ENCODE data around the gene CCDC71.

CCDC71 gene

DNA sequence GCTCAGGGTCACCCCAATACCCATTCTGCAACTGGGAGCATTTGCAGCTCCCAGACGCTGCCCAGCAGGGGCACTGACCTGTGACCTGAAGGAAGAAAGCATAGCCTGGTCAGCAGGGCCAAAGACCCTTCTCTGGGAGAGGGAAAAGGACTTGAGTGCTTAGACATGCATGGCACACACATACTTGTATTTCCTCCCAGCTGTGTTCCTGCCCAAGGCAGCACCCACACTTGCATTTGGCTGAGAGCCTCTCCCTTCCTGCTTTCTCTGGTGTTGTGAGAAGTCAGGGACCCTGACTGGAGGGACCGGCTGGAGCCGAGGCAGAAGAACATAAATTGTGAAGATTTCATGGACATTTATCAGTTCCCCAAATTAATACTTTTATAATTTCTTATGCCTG lies 26.1 kb downstream of the CCDC71 start:
- Histone ChIP-seq H3K4me3 (IDR thresholded peaks at IDR 0.05; ENCODE audit: insufficient read depth, low read depth, low read length) (no peak overlapping the region), H3K9ac (no peak overlapping the region), H4K20me1 (ENCODE audit: insufficient read depth) (no peaks in the 10 kb centered on the region), H3K27me3 (ENCODE audit: insufficient read depth, low read depth) (no peaks in the 10 kb centered on the region), H3K36me3 (ENCODE audit: insufficient read depth) (no peaks in the 10 kb centered on the region), H3K79me2 (ENCODE audit: insufficient read depth, low read depth) (no peaks in the 10 kb centered on the region), H3K4me2 (no peak overlapping the region), H3K27ac (no peak overlapping the region), H3K4me1 (ENCODE audit: low read depth, poor library complexity, severe bottlenecking) (no peaks in the 10 kb centered on the region), H2AFZ (ENCODE audit: low read depth) (no peak overlapping the region)
- TF ChIP-seq, protein P1, sequence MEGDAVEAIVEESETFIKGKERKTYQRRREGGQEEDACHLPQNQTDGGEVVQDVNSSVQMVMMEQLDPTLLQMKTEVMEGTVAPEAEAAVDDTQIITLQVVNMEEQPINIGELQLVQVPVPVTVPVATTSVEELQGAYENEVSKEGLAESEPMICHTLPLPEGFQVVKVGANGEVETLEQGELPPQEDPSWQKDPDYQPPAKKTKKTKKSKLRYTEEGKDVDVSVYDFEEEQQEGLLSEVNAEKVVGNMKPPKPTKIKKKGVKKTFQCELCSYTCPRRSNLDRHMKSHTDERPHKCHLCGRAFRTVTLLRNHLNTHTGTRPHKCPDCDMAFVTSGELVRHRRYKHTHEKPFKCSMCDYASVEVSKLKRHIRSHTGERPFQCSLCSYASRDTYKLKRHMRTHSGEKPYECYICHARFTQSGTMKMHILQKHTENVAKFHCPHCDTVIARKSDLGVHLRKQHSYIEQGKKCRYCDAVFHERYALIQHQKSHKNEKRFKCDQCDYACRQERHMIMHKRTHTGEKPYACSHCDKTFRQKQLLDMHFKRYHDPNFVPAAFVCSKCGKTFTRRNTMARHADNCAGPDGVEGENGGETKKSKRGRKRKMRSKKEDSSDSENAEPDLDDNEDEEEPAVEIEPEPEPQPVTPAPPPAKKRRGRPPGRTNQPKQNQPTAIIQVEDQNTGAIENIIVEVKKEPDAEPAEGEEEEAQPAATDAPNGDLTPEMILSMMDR (conservative IDR thresholded peaks at IDR 0.05; ENCODE audit: low read depth, low read length), result no peak

- Histone ChIP-seq H2AFZ (ENCODE audit: low read depth) (no peak overlapping the region), H3K27ac (no peak overlapping the region), H3K9ac (no peak overlapping the region), H3K79me2 (ENCODE audit: insufficient read depth, low read depth) (no peaks in the 10 kb centered on the region), H3K4me1 (ENCODE audit: low read depth, poor library complexity, severe bottlenecking) (no peaks in the 10 kb centered on the region), H3K36me3 (ENCODE audit: insufficient read depth) (no peaks in the 10 kb centered on the region), H3K4me3 (IDR thresholded peaks at IDR 0.05; ENCODE audit: insufficient read depth, low read depth, low read length) (no peak overlapping the region), H4K20me1 (ENCODE audit: insufficient read depth) (no peaks in the 10 kb centered on the region), H3K27me3 (ENCODE audit: insufficient read depth, low read depth) (no peaks in the 10 kb centered on the region), H3K4me2 (no peak overlapping the region)
- TF ChIP-seq, protein P1 (conservative IDR thresholded peaks at IDR 0.05; ENCODE audit: low read depth, low read length), result no peak
These were observed 30.6 kb downstream of the CCDC71 start for GRCh38 chr3:49135499-49135898.

GRCh38 chr3:49134471-49135265 lies 31.5 kb downstream of the CCDC71 start:
- Histone ChIP-seq H3K4me2 (no peak overlapping the region), H3K9ac (no peak overlapping the region), H4K20me1 (ENCODE audit: insufficient read depth) (no peaks in the 10 kb centered on the region), H3K27ac (no peak overlapping the region), H3K27me3 (ENCODE audit: insufficient read depth, low read depth) (no peaks in the 10 kb centered on the region), H3K4me3 (IDR thresholded peaks at IDR 0.05; ENCODE audit: insufficient read depth, low read depth, low read length) (no peak overlapping the region), H3K79me2 (ENCODE audit: insufficient read depth, low read depth) (no peaks in the 10 kb centered on the region), H2AFZ (ENCODE audit: low read depth) (no peak overlapping the region), H3K36me3 (ENCODE audit: insufficient read depth) (no peaks in the 10 kb centered on the region), H3K4me1 (ENCODE audit: low read depth, poor library complexity, severe bottlenecking) (no peaks in the 10 kb centered on the region)
- TF ChIP-seq, protein P1 (conservative IDR thresholded peaks at IDR 0.05; ENCODE audit: low read depth, low read length), result no peak

GRCh38 chr3:49133226-49133951 lies 32.7 kb downstream of the CCDC71 start:
- H3K4me3 ChIP-seq (IDR thresholded peaks at IDR 0.05; ENCODE audit: insufficient read depth, low read depth, low read length), result no peak overlapping the region
- H3K9ac ChIP-seq, result no peak overlapping the region
- no peaks in the 10 kb centered on the region for H3K36me3 ChIP-seq (ENCODE audit: insufficient read depth)
- no peaks in the 10 kb centered on the region for H3K79me2 ChIP-seq (ENCODE audit: insufficient read depth, low read depth)
- no peaks in the 10 kb centered on the region for H4K20me1 ChIP-seq (ENCODE audit: insufficient read depth)
- TF ChIP-seq, protein P1 (conservative IDR thresholded peaks at IDR 0.05; ENCODE audit: low read depth, low read length), result no peak
- no peaks in the 10 kb centered on the region for H3K4me1 ChIP-seq (ENCODE audit: low read depth, poor library complexity, severe bottlenecking)
- no peaks in the 10 kb centered on the region for H3K27me3 ChIP-seq (ENCODE audit: insufficient read depth, low read depth)
- no peak overlapping the region for H2AFZ ChIP-seq (ENCODE audit: low read depth)
- no peak overlapping the region for H3K27ac ChIP-seq
- H3K4me2 ChIP-seq, result no peak overlapping the region

All from KMS-11 (cell line).